ENCODE data around the gene DHCR24.

The DHCR24 gene

DNA sequence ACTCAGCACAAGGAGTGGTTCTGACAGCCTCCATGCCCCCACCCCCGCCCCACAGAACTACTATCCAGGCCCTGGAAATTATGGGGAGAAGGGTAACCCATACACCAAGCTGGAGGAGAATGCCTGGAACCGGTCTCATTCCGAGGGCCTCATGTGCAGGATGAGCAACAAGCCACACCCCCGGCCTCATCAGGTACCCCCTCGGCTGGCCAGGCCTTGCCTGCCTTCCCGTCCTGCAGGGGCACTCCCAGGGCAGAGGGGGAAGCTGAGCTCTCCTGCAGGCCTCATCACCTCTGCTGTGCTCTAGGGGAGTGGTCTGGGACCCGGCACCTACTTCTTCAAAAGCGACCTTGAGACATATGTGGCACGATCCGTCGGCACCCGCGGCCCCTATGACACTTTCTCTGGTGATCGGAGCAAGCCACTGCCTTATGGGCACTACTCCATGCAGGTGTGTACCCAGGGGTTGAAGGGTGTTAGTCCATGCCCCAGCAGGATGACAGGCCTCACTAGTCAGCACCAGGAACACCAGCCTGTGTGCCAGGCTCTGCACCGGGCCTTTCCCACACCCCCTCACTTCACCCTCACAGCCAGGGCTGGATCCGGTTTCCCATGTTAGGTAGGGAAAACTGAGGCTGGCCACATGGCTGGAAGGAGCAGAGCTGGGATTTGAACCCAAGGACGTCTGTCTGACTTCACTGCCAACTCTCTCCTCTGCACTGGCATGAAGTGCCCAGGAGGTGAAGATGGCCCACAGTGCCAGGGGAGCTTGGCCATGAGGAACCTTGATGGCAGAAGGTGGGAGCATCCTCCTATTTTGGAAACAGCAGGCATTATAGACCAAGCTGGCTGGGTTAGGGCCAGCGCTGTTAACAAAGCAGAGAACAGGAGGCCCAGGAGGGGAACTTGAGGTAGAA is 75.0 kb downstream of the DHCR24 start:
- Histone ChIP-seq H4K20me1 (ENCODE audit: insufficient read depth, low read length, poor library complexity, severe bottlenecking) (no peaks in the 10 kb centered on the region), H2AFZ (ENCODE audit: low read length) (no peak overlapping the region), H3K4me1 (ENCODE audit: insufficient read depth, low read length, poor library complexity, severe bottlenecking) (no peaks in the 10 kb centered on the region), H3F3A (ENCODE audit: low read depth) (no peaks in the 10 kb centered on the region), H3K36me3 (ENCODE audit: insufficient read depth, low read length) (no peaks in the 10 kb centered on the region), H3K9me2 (replicated peaks; ENCODE audit: low read depth, low read length) (no peaks in the 10 kb centered on the region), H3K79me2 (ENCODE audit: insufficient read depth, low read length) (no peaks in the 10 kb centered on the region), H3K27me3 (ENCODE audit: insufficient read depth, low read length, poor library complexity, severe bottlenecking) (no peaks in the 10 kb centered on the region), H3K9ac (ENCODE audit: low read depth, low read length, poor library complexity, severe bottlenecking) (no peak overlapping the region), H3K4me2 (ENCODE audit: low read depth, low read length, poor library complexity, severe bottlenecking) (no peak overlapping the region), H3K9me3 (ENCODE audit: insufficient read depth, low read depth, low read length) (no peaks in the 10 kb centered on the region), H3K4me3 (ENCODE audit: low read length, poor library complexity, severe bottlenecking) (no peak overlapping the region)
- TF ChIP-seq EZH2phosphoT487 (IDR thresholded peaks at IDR 0.05; ENCODE audit: borderline replicate concordance): no peak
- TF ChIP-seq, protein P1, sequence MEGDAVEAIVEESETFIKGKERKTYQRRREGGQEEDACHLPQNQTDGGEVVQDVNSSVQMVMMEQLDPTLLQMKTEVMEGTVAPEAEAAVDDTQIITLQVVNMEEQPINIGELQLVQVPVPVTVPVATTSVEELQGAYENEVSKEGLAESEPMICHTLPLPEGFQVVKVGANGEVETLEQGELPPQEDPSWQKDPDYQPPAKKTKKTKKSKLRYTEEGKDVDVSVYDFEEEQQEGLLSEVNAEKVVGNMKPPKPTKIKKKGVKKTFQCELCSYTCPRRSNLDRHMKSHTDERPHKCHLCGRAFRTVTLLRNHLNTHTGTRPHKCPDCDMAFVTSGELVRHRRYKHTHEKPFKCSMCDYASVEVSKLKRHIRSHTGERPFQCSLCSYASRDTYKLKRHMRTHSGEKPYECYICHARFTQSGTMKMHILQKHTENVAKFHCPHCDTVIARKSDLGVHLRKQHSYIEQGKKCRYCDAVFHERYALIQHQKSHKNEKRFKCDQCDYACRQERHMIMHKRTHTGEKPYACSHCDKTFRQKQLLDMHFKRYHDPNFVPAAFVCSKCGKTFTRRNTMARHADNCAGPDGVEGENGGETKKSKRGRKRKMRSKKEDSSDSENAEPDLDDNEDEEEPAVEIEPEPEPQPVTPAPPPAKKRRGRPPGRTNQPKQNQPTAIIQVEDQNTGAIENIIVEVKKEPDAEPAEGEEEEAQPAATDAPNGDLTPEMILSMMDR (conservative IDR thresholded peaks at IDR 0.05; ENCODE audit: low read length): no peak

DNA sequence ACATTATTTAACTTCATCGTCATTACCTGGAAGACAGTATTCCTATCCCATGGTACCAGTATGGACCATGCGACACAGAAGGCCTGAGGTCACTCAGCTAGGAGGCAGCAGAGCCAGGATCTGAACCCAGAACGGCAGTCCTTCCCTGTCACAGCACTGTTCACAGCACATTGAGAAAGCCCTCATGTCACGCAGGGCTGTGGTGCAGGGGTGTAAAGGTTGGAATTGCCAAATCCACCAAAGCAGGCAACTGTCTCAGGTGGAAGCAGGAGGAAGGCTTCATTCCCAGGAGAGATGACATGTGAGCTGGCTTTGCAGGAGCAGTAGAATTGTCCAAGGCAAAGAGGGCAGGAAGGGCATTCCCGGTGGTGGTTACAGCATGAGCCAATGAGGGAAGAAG is 75.9 kb downstream of the DHCR24 start:
- Histone ChIP-seq H3F3A (ENCODE audit: low read depth) (no peaks in the 10 kb centered on the region), H3K4me1 (ENCODE audit: insufficient read depth, low read length, poor library complexity, severe bottlenecking) (no peaks in the 10 kb centered on the region), H3K27me3 (ENCODE audit: insufficient read depth, low read length, poor library complexity, severe bottlenecking) (no peaks in the 10 kb centered on the region), H3K79me2 (ENCODE audit: insufficient read depth, low read length) (no peaks in the 10 kb centered on the region), H2AFZ (ENCODE audit: low read length) (0 out of 2 replicates have a peak overlapping the region, but pooled peaks have one; percentile 6), H3K36me3 (ENCODE audit: insufficient read depth, low read length) (no peaks in the 10 kb centered on the region), H3K4me2 (ENCODE audit: low read depth, low read length, poor library complexity, severe bottlenecking) (no peak overlapping the region), H3K9me2 (replicated peaks; ENCODE audit: low read depth, low read length) (no peaks in the 10 kb centered on the region), H3K9ac (ENCODE audit: low read depth, low read length, poor library complexity, severe bottlenecking) (no peak overlapping the region), H3K9me3 (ENCODE audit: insufficient read depth, low read depth, low read length) (no peaks in the 10 kb centered on the region), H3K4me3 (ENCODE audit: low read length, poor library complexity, severe bottlenecking) (no peak overlapping the region), H4K20me1 (ENCODE audit: insufficient read depth, low read length, poor library complexity, severe bottlenecking) (no peaks in the 10 kb centered on the region)
- TF ChIP-seq, protein P1 (conservative IDR thresholded peaks at IDR 0.05; ENCODE audit: low read length): no peak
- no peak for TF ChIP-seq EZH2phosphoT487 (IDR thresholded peaks at IDR 0.05; ENCODE audit: borderline replicate concordance)

DNA sequence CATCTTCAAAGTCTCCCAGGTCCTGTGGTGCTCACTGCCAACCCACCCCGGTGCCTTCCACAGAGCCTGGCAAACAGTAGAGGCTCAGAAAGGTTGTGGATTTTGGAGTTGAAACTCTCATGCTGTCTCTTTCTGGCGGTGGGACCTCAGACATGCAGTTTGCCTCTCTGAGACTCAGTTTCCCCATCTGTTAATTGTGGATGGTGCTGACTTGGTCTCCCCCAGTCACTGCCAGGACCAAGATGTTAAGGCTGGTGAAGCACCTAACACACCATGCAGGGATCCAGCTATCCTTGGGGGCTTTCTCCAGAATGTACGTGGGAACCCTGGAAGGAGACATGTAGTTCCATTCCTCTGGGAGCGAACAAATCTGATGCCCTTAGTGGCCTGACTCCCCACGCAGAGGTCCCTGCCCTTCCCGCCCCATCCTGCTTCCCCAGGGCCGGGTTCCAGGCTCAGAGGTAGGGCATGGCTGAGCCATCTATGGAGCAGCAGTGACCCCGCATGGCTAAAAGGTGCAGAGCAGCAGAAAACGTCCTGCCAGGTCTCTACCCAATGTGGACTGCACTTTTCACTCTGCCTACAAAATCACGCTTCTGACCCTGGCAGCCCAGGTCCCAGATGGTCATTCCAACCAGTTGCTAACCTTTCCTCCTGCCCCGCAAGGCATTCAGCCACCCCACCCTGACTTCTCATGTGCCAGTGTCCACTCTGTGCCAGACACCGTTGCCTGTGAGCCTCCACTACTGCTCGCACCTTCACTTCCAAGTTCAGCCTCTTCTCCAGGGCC is 76.6 kb downstream of the DHCR24 start:
- Histone ChIP-seq H3K9me3 (ENCODE audit: insufficient read depth, low read depth, low read length) (no peaks in the 10 kb centered on the region), H3F3A (ENCODE audit: low read depth) (no peaks in the 10 kb centered on the region), H3K9me2 (replicated peaks; ENCODE audit: low read depth, low read length) (no peaks in the 10 kb centered on the region), H2AFZ (ENCODE audit: low read length) (0 out of 2 replicates have a peak overlapping the region, but pooled peaks have one; percentile 6), H3K36me3 (ENCODE audit: insufficient read depth, low read length) (no peaks in the 10 kb centered on the region), H3K27me3 (ENCODE audit: insufficient read depth, low read length, poor library complexity, severe bottlenecking) (no peaks in the 10 kb centered on the region), H3K4me3 (ENCODE audit: low read length, poor library complexity, severe bottlenecking) (no peak overlapping the region), H3K9ac (ENCODE audit: low read depth, low read length, poor library complexity, severe bottlenecking) (no peak overlapping the region), H3K4me1 (ENCODE audit: insufficient read depth, low read length, poor library complexity, severe bottlenecking) (no peaks in the 10 kb centered on the region), H3K4me2 (ENCODE audit: low read depth, low read length, poor library complexity, severe bottlenecking) (no peak overlapping the region), H3K79me2 (ENCODE audit: insufficient read depth, low read length) (no peaks in the 10 kb centered on the region), H4K20me1 (ENCODE audit: insufficient read depth, low read length, poor library complexity, severe bottlenecking) (no peaks in the 10 kb centered on the region)
- TF ChIP-seq, protein P1 (conservative IDR thresholded peaks at IDR 0.05; ENCODE audit: low read length): peak; percentile 89
- TF ChIP-seq EZH2phosphoT487 (IDR thresholded peaks at IDR 0.05; ENCODE audit: borderline replicate concordance): no peak

Measured in Loucy (cell line).